Pulmonary artery endothelial cell (primary cell): ENCODE results near the gene RBP7. TPM values are rescaled to one million over a fixed set of nuclear protein-coding genes. Genes with fewer than 3 reads are reported as not detected.

ENCODE experiments used
- DNase-seq: peaks from one replicate; pipeline ENCODE4 v3.0.0-alpha.2; 2011; ENCODE audit warnings: low read depth, low spot score
- total RNA-seq: library from RNA; depleted of rRNA; stranded (reverse); fragments of >200 nt; gene quantifications from 2 replicates; pipeline ENCODE4 v1.2.3, GENCODE V29; 2014

RBP7 gene
- total RNA-seq, 1 donor from 2014 or later, result 0.26 TPM

DNA sequence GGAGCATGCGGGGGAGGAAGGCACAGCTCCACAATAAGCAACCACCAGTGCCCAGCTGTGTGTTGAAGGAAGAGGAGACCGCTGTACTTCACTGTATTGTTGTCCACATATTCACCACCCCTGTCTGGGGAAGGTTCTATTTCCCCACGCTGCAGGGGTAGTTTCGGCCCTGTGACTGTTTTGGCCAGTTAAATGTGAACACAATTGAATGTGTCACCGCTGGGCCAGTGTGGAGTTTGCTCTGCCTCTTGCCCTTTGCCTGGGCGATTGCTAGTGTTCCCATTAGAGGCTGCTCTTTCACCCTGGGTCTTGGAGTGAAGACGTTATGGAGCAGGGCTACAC lies 68.3 kb downstream of the RBP7 start:
- DNase-seq, result no peak

Other genes with a start within 250 kb of the RBP7 start
- gene CLSTN1, start 173.3 kb upstream of the RBP7 start, total RNA-seq, result 79.8 and 100 TPM in 2 replicates
- 32.4 and 48.7 TPM in 2 replicates for gene CTNNBIP1, start 87.0 kb upstream of the RBP7 start, total RNA-seq
- gene LZIC, start 53.8 kb upstream of the RBP7 start, total RNA-seq, result 23.7 and 31.6 TPM in 2 replicates
- gene NMNAT1, start 53.8 kb upstream of the RBP7 start, total RNA-seq, result 10.6 and 11.8 TPM in 2 replicates
- gene UBE4B, start 35.7 kb downstream of the RBP7 start, total RNA-seq, result 17.3 and 24.2 TPM in 2 replicates
- 28.0 and 37.8 TPM in 2 replicates for gene KIF1B, start 213.3 kb downstream of the RBP7 start, total RNA-seq